ENCODE results near the gene MPHOSPH8.

DNA sequence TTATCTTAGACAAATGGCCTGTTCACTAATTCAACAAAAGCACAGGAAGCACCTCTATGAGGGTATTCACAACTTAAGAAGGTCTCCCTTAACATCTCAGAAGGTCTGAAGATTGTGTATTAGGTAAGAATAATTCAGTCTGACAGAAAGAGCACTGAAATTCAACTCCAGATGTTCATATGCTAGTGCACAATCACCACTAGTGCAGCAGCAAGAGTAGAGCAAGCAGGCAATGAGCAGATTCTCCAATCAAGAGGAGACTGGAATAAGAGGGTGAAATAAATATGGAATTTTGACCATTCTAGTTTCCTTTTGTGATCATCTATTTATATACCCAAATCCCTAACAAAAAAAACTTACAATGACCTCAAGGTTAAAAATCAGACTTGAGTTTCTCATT, 52.0 kb downstream of the MPHOSPH8 start:
- TF ChIP-seq CTCF (IDR thresholded peaks at IDR 0.05 in 8 of 11, conservative IDR thresholded peaks at IDR 0.05 in 3 of 11) (no peak), POLR2AphosphoS5 (IDR thresholded peaks at IDR 0.05) (no peak)

Measured in spleen (tissue), 7 donors.